SK-N-SH treated with all-trans-retinoic acid at 6 μM for 48 hours (cell line): Measurements from ENCODE around the gene UBB.

ENCODE experiments used
- ATAC-seq: fragments of 200-7000 bp; cut with Tn5 transposase; 3 replicates; pipeline ENCODE4 v1.9.1; 2020; ENCODE audit warnings: mild to moderate bottlenecking, moderate library complexity
- ARNTL ChIP-seq: fragments of 450-650 bp; formaldehyde crosslinking; IDR thresholded peaks from 2 replicates; pipeline ENCODE4 v1.5.0; 2020; ENCODE audit warnings: low read depth, mild to moderate bottlenecking, moderate library complexity, borderline replicate concordance
- BACH2 ChIP-seq: fragments of 250-450 bp; sonication (Bioruptor Pico); IDR thresholded peaks from 2 replicates; pipeline ENCODE4 v1.9.0; 2021; ENCODE audit warnings: mild to moderate bottlenecking, borderline replicate concordance
- CSDC2 ChIP-seq: fragments of 250-450 bp; sonication (Bioruptor Pico); IDR thresholded peaks from 2 replicates; pipeline ENCODE4 v1.5.0; 2020; ENCODE audit warnings: mild to moderate bottlenecking, moderate library complexity
- ESRRG ChIP-seq: fragments of 250-450 bp; sonication (Bioruptor Pico); IDR thresholded peaks from 2 replicates; pipeline ENCODE4 v1.6.1; 2021; ENCODE audit warnings: mild to moderate bottlenecking
- GLIS3 ChIP-seq: fragments of 250-450 bp; sonication (Bioruptor Pico); IDR thresholded peaks from 2 replicates; pipeline ENCODE4 v1.5.0; 2020; ENCODE audit warnings: mild to moderate bottlenecking, moderate library complexity
- OSR1 ChIP-seq: fragments of 250-450 bp; sonication (Bioruptor Pico); IDR thresholded peaks from 2 replicates; pipeline ENCODE4 v1.8.0; 2022; ENCODE audit warnings: moderate library complexity, mild to moderate bottlenecking, inconsistent platforms
- PPARA ChIP-seq: fragments of 250-450 bp; sonication (Bioruptor Pico); IDR thresholded peaks from 2 replicates; pipeline ENCODE4 v1.5.0; 2020; ENCODE audit warnings: mild to moderate bottlenecking, borderline replicate concordance
- RARB ChIP-seq: fragments of 250-450 bp; sonication (Bioruptor Pico); IDR thresholded peaks from 2 replicates; pipeline ENCODE4 v1.8.0; 2021; ENCODE audit warnings: mild to moderate bottlenecking, moderate library complexity
- SNAI2 ChIP-seq: fragments of 250-450 bp; sonication (Bioruptor Pico); IDR thresholded peaks from 2 replicates; pipeline ENCODE4 v1.5.0; 2020; ENCODE audit warnings: mild to moderate bottlenecking, moderate library complexity
- TCF4 ChIP-seq: fragments of 250-450 bp; sonication (Bioruptor Pico); IDR thresholded peaks from 2 replicates; pipeline ENCODE4 v1.8.0; 2021; ENCODE audit warnings: mild to moderate bottlenecking, moderate library complexity, borderline replicate concordance
- TOX ChIP-seq: fragments of 250-450 bp; sonication (Bioruptor Pico); IDR thresholded peaks from 2 replicates; pipeline ENCODE4 v1.8.0; 2021; ENCODE audit warnings: mild to moderate bottlenecking, moderate library complexity, borderline replicate concordance
- ZC3H10 ChIP-seq: fragments of 250-450 bp; sonication (Bioruptor Pico); IDR thresholded peaks from 2 replicates; pipeline ENCODE4 v1.5.1; 2021; ENCODE audit warnings: mild to moderate bottlenecking, moderate library complexity
- ZFP3 ChIP-seq: fragments of 250-450 bp; sonication (Bioruptor Pico); IDR thresholded peaks from 2 replicates; pipeline ENCODE4 v1.5.0; 2020; ENCODE audit warnings: mild to moderate bottlenecking, moderate library complexity
- ZFP30 ChIP-seq: fragments of 450-650 bp; formaldehyde crosslinking; IDR thresholded peaks from 2 replicates; pipeline ENCODE4 v1.5.0; 2022; ENCODE audit warnings: mild to moderate bottlenecking, moderate library complexity
- ZNF565 ChIP-seq: fragments of 450-650 bp; formaldehyde crosslinking; conservative IDR thresholded peaks from 2 replicates; pipeline ENCODE4 v1.5.0; 2020; ENCODE audit warnings: low read depth, mild to moderate bottlenecking, moderate library complexity
- ZNF70 ChIP-seq: fragments of 450-650 bp; formaldehyde crosslinking; IDR thresholded peaks from 2 replicates; pipeline ENCODE4 v1.5.0; 2020; ENCODE audit warnings: mild to moderate bottlenecking, moderate library complexity
- TF ChIP-seq, protein P1 (sequence below): fragments of 250-450 bp; sonication (Bioruptor Pico); IDR thresholded peaks from 2 replicates; pipeline ENCODE4 v1.5.1; 2020; ENCODE audit warnings: low read depth, mild to moderate bottlenecking, moderate library complexity
- TF ChIP-seq, protein P2 (sequence below): fragments of 250-450 bp; sonication (Bioruptor Pico); IDR thresholded peaks from 2 replicates; pipeline ENCODE4 v1.8.0; 2021; ENCODE audit warnings: low read depth, mild to moderate bottlenecking, moderate library complexity, borderline replicate concordance
- TF ChIP-seq, protein P3 (sequence below): fragments of 250-450 bp; sonication (Bioruptor Pico); IDR thresholded peaks from 2 replicates; pipeline ENCODE4 v1.8.0; 2020; ENCODE audit warnings: mild to moderate bottlenecking, moderate library complexity, borderline replicate concordance
- TF ChIP-seq, protein P4 (sequence below): fragments of 250-450 bp; sonication (Bioruptor Pico); IDR thresholded peaks from 2 replicates; pipeline ENCODE4 v1.5.1; 2021; ENCODE audit warnings: mild to moderate bottlenecking, moderate library complexity
- TF ChIP-seq, protein P5 (sequence below): fragments of 250-450 bp; sonication (Bioruptor Pico); IDR thresholded peaks from 2 replicates; pipeline ENCODE4 v1.5.0; 2020; ENCODE audit warnings: mild to moderate bottlenecking, moderate library complexity

The UBB gene

DNA sequence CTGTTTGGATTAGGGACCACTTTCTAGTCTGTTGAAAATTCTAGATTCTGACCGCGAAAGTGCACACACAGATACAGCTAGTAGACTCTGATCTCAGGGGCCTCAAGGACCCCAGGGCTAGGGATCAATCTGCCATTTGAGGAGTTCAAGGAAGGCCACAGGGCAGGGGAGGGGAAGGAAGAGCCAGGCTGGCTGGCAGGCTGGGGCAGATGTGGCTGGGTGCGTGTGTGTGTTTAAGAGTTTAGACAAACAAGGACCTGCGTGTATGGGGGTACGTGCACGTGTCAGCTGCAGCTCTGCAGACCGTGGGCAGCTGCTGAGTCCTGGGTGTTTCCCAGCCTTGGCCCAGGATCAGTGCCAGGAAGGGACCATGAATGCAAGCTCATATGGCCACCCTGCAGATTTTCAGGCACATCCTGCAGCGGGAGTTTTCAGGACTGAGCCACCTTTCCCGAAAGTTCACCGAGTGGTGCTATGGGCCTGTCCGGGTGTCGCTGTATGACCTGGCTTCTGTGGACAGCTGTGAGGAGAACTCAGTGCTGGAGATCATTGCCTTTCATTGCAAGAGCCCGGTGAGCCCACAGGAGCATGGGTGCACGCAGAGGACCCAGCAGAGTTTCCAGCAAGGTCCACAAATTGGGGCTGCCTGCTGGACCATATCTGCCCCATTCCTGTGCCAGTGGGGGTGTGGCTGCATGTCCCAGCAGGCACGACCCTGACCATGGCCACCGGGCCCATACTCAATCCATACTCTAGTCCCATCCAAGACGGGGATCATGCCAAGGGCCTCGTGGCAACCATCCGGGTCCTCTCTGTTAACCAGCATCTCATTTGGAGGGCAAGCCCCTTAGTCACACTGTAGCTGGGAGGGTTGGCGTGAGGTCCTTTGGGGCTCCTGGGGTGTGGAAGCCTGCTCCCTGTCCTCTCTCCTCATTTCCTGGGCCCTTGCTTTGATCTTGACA, 45.1 kb downstream of the UBB start:
- no peak for ATAC-seq
- TF ChIP-seq, protein P1, sequence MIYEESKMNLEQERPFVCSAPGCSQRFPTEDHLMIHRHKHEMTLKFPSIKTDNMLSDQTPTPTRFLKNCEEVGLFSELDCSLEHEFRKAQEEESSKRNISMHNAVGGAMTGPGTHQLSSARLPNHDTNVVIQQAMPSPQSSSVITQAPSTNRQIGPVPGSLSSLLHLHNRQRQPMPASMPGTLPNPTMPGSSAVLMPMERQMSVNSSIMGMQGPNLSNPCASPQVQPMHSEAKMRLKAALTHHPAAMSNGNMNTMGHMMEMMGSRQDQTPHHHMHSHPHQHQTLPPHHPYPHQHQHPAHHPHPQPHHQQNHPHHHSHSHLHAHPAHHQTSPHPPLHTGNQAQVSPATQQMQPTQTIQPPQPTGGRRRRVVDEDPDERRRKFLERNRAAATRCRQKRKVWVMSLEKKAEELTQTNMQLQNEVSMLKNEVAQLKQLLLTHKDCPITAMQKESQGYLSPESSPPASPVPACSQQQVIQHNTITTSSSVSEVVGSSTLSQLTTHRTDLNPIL = no peak
- TF ChIP-seq PPARA (CRISPR knock-in tag) (no peak), TCF4 (CRISPR knock-in tag) (no peak), TOX (CRISPR knock-in tag) (no peak), OSR1 (no peak), ZFP3 (CRISPR knock-in tag) (no peak), ZNF565 (CRISPR knock-in tag) (no peak), ESRRG (CRISPR knock-in tag) (no peak), SNAI2 (CRISPR knock-in tag) (no peak), ZC3H10 (no peak)
- TF ChIP-seq, protein P2, sequence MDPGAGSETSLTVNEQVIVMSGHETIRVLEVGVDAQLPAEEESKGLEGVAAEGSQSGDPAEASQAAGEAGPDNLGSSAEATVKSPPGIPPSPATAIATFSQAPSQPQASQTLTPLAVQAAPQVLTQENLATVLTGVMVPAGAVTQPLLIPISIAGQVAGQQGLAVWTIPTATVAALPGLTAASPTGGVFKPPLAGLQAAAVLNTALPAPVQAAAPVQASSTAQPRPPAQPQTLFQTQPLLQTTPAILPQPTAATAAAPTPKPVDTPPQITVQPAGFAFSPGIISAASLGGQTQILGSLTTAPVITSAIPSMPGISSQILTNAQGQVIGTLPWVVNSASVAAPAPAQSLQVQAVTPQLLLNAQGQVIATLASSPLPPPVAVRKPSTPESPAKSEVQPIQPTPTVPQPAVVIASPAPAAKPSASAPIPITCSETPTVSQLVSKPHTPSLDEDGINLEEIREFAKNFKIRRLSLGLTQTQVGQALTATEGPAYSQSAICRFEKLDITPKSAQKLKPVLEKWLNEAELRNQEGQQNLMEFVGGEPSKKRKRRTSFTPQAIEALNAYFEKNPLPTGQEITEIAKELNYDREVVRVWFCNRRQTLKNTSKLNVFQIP = no peak
- TF ChIP-seq, protein P3, sequence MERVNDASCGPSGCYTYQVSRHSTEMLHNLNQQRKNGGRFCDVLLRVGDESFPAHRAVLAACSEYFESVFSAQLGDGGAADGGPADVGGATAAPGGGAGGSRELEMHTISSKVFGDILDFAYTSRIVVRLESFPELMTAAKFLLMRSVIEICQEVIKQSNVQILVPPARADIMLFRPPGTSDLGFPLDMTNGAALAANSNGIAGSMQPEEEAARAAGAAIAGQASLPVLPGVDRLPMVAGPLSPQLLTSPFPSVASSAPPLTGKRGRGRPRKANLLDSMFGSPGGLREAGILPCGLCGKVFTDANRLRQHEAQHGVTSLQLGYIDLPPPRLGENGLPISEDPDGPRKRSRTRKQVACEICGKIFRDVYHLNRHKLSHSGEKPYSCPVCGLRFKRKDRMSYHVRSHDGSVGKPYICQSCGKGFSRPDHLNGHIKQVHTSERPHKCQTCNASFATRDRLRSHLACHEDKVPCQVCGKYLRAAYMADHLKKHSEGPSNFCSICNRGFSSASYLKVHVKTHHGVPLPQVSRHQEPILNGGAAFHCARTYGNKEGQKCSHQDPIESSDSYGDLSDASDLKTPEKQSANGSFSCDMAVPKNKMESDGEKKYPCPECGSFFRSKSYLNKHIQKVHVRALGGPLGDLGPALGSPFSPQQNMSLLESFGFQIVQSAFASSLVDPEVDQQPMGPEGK (CRISPR knock-in tag) = no peak
- TF ChIP-seq, protein P4, sequence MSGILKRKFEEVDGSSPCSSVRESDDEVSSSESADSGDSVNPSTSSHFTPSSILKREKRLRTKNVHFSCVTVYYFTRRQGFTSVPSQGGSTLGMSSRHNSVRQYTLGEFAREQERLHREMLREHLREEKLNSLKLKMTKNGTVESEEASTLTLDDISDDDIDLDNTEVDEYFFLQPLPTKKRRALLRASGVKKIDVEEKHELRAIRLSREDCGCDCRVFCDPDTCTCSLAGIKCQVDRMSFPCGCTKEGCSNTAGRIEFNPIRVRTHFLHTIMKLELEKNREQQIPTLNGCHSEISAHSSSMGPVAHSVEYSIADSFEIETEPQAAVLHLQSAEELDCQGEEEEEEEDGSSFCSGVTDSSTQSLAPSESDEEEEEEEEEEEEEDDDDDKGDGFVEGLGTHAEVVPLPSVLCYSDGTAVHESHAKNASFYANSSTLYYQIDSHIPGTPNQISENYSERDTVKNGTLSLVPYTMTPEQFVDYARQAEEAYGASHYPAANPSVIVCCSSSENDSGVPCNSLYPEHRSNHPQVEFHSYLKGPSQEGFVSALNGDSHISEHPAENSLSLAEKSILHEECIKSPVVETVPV (CRISPR knock-in tag) = no peak

DNA sequence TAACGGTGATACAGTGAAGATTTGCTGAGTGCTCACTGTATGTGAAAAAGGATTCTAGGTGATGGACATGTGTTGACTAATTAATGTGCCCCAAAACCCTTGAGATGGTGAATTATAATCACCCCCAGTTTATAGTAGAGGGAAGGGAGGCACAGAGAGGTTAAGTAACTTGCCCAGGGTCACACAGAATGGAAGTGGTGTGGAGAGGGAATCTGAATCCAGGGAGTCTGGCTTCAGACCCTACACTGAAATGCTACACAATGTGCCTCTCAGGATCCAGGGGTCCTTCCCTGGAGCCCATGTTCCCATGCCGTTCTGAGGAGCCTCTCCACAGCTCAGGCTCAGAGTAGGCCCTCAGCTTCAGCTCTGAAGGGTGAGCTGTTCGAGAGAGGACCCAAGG, 46.1 kb downstream of the UBB start:
- ATAC-seq = no peak
- TF ChIP-seq OSR1 = no peak
- TF ChIP-seq ZC3H10 = no peak

DNA sequence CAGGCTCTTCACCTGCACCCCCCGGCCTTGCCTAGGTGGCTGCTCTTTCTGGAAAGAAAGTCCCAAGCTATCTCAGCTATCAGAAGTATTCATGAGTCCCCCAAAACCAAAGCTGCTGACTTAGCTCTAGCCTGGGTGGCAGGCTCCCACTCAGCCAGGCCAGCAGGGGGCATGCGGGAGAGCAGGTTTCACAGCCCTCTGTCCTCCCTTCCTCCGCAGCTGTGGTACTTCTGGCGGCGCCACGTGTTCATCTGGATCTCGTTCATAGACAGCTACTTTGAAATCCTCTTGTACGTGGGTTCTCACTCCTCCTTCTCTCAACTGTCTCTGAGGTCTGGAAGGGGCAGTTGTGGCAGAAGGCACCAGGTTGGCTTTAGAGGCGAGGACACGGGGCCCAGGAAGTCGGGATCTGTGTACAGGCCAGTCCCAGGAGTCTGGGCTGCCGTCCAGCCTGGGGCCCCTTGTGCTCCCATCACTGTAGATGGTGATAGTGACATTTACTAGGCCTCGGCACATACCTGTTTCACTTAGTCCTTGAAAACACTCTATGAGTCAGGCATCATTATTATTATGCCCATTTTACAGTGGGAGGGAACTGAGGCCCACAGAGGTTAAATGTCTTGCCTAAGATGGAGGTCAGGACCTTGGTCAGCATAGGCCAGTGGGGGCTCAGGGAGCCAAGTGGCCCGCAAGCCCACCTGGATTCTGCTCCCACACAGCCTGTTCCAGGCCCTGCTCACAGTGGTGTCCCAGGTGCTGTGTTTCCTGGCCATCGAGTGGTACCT, 47.4 kb downstream of the UBB start:
- peak; percentile 93 for ATAC-seq
- TF ChIP-seq ZNF70 (CRISPR knock-in tag) (no peak), BACH2 (no peak), ZNF565 (CRISPR knock-in tag) (no peak), TOX (CRISPR knock-in tag) (no peak), ARNTL (CRISPR knock-in tag) (no peak), PPARA (CRISPR knock-in tag) (no peak), ZC3H10 (no peak), OSR1 (no peak), RARB (CRISPR knock-in tag) (no peak), CSDC2 (no peak), SNAI2 (CRISPR knock-in tag) (no peak), TCF4 (CRISPR knock-in tag) (no peak), ZFP30 (CRISPR knock-in tag) (no peak), ZFP3 (CRISPR knock-in tag) (no peak), GLIS3 (CRISPR knock-in tag) (no peak)
- TF ChIP-seq, protein P5, sequence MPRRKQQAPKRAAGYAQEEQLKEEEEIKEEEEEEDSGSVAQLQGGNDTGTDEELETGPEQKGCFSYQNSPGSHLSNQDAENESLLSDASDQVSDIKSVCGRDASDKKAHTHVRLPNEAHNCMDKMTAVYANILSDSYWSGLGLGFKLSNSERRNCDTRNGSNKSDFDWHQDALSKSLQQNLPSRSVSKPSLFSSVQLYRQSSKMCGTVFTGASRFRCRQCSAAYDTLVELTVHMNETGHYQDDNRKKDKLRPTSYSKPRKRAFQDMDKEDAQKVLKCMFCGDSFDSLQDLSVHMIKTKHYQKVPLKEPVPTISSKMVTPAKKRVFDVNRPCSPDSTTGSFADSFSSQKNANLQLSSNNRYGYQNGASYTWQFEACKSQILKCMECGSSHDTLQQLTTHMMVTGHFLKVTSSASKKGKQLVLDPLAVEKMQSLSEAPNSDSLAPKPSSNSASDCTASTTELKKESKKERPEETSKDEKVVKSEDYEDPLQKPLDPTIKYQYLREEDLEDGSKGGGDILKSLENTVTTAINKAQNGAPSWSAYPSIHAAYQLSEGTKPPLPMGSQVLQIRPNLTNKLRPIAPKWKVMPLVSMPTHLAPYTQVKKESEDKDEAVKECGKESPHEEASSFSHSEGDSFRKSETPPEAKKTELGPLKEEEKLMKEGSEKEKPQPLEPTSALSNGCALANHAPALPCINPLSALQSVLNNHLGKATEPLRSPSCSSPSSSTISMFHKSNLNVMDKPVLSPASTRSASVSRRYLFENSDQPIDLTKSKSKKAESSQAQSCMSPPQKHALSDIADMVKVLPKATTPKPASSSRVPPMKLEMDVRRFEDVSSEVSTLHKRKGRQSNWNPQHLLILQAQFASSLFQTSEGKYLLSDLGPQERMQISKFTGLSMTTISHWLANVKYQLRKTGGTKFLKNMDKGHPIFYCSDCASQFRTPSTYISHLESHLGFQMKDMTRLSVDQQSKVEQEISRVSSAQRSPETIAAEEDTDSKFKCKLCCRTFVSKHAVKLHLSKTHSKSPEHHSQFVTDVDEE (CRISPR knock-in tag) = no peak
- TF ChIP-seq, protein P2 = no peak
- TF ChIP-seq, protein P4 (CRISPR knock-in tag) = no peak
